ENCODE results near the gene PTPN5.
"Not testable (repeated sequence)": the region's sequence is repeated elsewhere in the genome, so short reads cannot be mapped to it uniquely, and the experiment has no call there.

PTPN5 gene

DNA sequence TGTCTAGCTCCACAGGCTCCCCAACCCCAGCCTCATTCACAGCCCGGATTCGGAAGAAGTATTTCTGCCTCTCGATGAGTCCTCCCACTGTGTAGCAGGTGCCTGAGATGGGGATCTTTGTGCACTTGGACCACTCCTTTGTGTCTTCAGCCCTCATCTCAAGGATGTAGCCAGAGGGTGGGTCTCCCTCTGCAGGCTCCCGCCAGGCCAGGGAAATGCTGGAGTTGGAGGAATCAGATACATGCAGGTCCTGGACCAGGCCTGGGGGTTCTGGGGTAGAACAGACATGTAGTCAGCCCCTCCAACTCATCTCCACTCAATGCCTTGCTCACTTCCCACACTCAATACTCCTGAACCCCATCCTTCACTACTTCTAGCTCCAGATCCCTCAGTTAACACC, 82.2 kb downstream of the PTPN5 start:
- no peak for DNase-seq (ENCODE audit: low read depth, low spot score)

DNA sequence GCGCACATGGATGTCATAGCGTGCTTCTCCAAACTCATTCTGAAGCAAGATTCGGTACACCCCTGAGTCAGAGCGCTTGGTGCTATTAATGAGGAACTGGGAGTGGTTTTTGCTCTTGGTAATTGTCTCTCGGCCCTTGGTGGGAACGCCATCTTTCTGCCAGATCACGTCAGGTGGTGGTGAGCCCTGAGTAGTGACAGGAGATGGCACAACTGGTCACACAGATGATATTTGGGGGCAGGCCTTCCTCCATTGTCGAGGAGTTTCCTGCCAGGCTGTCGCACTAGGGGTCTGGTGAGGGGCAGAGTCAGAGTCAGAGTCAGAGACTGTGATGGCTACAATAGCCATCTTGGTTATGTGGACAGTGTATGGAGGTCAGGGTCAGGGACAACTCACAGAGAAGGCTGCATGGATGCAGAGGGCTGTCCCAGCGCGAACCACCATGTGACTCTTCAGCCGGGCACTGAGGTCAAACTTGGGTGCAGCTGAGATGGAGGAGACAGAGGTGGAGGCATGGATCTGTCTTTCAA, 83.7 kb downstream of the PTPN5 start:
- DNase-seq (ENCODE audit: low read depth, low spot score), result no peak

DNA sequence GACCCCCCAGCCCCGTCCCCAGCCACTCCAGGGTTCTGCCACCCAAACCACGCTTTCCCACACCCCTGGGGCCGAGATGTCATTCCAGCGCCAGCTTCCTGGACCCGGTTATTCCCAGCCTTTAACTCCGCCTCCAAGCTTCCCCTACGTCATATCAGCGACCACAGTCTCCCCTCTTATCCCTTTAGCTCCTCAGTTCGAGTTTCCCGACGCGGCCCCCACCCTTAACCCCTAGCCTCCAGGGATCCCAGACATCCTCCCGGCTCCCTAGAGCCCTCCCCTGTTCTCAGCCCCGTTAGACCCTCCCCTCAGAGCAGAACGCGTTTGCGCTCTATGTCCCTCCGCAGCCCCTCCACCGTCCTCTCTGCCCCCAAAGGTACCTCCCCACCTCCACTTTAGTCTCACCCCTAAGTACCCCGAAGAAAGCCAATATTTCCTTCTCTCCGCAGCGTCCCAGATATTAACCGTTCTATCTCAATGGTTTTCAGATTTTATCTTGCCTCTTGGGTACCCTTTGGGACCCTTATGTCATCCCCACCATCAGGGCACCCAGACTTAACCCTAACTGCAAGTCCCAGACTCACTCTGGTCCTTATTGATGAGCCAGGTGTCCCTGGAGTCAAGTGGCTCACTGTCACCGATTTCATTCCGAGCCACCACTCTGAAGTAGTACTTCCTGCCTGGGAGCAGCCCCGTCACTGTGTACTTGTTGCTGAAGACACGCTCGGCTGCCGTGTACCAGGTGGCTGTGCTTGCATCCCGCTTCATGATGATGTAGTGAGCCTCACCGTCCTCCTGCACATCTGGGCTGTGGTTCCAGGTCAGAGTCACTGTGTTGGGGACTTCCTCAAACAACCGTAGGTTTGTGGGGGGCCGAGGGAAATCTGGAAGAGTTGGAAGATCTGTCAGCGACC, 85.0 kb downstream of the PTPN5 start:
- DNase-seq (ENCODE audit: low read depth, low spot score), result no peak

DNA sequence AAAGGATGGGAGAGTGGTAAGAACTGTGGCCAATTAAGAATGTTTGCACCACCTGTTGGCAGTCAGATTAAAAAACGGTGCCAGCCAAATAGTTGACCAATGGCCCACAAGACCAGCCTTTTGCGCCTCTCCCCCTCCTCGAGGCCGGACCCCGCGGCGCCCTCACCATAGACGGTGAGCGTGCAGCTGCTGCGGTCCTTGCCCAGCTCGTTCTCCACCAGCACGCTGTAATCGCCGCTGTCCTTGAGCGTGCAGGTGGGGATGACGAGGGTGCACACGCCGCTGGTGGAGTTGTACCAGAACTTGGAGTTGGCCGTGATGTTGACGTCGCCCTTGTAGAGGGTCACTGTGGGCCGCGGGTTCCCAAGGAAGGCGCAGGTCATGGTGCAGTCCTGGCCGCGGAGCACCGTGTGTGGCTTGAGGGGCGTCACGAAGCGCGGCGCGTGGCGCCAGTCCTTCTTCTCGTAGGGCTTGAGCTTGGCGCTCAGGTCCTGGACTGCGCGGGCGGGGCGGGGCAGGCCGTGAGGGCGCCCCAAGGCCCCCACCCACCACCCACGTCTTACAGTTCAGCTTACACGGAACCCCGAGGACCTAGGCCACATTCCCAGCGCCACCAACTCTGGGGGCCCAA, 85.8 kb downstream of the PTPN5 start:
- no peak for DNase-seq (ENCODE audit: low read depth, low spot score)

DNA sequence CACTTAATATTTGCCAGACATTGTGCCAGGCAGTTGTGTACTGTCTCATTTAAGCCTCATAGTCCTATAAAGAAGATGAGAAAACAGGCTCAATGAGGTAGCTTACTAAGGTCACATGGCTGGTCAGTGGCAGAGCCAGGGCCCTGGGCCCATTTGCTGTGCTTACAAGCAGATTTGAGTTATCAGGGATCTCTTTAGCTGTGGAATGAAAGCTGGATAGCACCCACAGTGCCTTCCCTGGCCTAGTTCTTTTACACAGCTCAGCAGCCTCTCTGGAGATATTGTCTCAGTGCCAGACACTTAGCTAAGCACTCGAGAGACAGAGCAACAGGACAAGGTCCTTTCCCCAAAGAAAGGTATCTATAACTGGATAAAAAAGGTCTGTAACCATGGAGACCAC, 86.9 kb downstream of the PTPN5 start:
- no peak for DNase-seq (ENCODE audit: low read depth, low spot score)

DNA sequence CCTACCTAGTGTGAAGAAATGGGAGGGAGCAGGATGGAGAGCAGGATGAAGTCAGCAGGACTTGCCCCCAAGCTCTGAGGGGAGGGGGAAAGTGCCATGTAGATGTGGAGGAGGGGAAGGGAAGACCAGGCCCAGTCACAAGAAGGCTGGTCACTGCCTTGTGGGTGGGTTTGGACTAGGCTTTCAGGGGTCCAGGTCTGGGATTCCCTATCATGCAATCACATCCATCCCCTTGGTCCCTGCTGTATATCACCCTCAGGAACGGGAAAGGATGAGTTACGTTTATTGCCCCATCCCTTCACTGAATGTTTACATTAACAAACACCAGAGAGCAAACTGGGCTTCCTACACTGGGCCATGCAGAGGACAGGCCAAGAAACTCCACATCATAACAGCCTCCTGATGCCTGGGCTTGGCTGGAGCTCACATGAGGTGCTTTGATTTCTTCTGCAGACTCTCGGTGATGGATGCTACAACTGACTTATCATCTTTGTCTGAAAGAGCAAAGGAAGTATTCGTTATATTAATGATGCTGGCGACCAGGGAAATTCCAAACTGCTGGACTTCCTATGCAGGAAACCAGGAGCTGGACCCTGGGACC, 87.5 kb downstream of the PTPN5 start:
- DNase-seq (ENCODE audit: low read depth, low spot score), result no peak

DNA sequence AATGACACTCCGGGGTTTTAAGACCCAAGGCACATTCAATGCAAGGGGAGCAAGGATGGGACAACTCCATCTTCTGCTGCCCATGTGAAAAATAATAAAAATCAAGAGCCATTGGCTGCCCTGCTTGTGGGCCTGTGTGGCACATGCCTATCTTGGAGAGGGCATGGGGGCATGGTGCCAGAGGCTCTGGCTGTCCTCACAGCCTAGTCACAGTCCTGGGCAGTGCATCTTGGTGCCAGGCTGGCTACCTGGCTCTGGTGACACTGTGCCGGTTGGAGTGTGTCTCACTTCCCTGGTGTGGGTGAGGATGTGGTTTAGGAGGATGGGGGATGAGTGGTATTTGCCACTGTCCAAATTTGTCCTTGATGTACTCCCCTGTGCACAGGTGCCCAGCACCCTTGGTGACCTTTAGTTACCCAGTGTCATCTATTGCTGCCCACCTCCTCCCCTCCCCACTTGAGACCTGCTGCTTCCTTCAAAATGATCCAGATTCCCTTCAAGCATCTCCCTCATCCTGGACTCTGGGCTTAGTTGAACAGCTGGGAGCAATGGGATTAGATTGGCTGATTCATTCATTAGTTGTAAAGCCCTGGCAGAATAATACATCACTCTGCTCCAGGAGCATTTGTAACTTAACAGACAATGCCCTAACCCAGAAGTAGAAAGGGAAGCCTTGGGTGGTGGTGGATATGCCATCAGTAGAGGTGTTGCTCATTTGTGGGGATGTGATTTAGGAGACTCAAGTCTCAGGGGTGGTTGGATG, 88.4 kb downstream of the PTPN5 start:
- no peak for DNase-seq (ENCODE audit: low read depth, low spot score)

DNA sequence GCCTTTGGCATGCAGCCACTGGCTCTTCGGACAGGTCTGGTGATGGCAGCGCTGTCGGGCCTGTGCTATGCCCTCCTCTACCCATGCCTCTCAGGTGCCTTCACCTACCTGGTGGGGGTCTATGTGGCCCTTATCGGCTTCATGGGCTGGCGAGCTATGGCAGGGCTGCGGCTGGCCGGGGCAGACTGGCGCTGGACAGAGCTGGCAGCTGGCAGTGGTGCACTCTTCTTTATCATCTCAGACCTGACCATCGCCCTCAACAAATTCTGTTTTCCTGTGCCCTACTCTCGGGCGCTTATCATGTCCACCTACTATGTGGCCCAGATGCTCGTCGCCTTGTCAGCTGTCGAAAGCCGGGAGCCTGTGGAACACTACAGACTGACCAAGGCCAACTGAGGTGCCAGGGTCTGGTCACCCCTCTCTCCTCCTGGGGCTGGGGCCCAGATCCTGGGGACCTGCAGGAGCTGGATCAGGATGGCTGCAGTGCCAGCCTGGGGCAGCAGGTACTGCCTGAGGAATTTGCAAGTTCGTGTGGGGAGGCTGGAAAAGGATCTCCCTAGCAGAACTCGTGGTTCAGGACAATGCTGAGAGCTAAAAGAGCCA, 89.9 kb downstream of the PTPN5 start:
- DNase-seq (ENCODE audit: low read depth, low spot score), result no peak

DNA sequence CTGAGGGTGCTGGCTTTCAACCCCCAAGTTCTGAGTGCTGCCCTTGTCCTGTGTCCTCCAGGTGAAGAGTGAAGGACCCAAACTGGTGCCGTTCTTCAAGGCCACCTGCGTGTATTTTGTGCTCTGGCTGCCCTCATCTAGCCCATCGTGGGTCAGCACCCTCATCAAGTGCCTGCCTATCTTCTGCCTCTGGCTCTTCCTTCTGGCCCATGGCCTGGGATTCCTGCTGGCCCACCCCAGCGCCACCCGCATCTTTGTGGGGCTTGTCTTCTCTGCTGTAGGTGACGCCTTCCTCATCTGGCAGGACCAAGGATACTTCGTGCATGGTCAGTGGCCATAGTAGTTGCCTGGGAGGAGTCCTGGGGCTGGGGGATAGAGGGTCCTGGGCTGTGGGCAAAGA, 90.7 kb downstream of the PTPN5 start:
- no peak for DNase-seq (ENCODE audit: low read depth, low spot score)

DNA sequence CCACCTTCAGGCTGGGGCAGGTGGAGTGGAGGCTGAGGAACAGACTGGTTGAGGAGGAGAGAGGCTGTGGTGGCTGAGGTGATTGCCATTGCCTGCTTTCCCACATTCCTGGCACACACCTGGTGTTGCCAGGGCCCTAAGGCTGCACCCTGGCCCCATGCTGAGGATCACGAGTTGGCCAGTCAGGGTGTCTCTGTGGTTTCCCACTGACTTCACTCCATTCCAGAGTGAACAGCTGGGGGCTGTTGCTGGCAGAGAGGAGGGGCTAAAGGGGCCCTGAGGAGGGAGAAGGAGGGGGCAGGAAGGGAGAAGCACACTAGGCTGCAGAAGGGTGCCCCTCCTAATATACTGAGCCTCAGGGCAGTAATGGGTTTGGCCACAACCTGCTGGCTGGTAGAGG, 91.2 kb downstream of the PTPN5 start:
- DNase-seq (ENCODE audit: low read depth, low spot score), result no peak

DNA sequence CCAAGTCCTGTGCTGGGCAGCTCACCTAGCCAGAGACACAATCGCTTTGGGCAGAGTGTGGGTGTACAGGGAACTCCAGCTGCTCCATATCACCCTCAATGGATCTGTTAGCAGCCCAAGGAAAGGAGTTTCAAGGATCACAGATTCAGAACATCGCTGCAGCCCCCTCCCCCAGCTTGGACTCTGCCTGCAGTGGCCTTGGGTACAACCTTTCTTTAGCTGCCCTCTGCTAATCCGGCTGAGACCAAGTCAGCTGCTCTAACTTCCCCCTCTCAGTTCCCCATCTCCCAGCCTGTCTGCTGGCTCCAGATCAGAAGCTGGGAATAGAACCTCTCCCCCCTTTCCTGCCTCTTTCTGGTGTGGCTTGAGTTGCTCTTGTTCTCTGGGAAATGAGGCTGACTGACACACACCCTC, 91.7 kb downstream of the PTPN5 start:
- DNase-seq (ENCODE audit: low read depth, low spot score), result no peak

DNA sequence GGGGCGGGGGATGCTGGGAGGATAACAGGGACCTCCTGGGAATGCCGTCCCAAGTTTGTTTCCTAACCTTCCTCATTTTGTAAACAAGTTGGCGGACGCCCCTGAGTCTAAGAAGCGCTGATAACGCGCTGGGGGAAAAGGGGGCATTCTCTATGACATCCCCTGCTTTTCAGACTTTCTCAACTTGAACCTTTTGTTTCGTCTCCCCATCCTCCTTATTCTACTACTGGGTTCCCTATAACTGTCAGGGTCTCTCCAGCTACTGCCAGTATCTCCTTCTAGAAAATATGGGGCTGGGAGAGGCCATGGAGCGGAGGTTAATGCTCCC, 92.4 kb downstream of the PTPN5 start:
- DNase-seq (ENCODE audit: low read depth, low spot score), result no peak

DNA sequence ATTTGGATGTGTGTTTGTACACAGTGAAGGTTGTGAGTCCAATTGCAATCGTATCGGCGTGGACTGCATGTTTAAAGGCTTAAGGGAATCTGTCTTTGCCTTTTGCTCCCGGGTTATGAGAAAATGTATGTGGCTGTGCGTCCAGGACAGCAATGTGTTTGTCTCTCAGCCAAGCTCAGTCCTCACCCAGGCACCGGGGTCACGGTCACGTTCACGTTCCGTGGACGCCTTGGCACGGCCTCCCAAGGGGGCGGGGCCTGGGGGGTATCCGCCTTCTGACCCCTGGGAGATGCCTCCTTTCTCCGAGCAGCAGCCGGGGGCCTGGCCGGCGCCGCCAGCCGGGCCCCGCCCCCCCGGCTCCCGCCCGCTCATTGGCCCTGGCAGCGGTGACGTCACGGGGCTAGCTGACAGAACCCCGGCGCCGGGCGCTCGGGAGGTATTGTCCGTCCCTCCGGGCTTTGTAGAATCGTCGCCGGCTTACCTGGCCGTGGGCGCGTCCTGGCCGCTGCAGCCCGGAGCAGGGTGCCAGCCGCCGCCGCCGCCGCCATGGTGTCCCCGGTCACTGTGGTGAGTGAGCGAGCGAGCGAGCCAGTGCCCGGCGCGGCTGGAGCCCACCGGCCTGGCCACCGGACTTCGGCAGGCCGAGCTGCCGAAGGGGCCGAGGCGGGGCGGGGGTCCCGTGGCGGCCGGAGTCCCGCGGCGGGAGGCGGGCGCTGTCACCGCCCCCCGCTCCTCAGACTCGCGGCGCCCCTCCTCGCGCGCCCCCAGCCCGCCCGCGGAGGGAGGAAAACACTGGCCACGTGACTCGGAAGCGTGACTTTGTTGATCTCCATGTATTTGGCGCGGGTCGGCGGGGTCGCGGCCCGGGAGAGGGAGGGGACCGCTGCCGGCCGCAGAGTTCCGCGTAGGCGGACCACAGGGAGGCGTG, 93.0 kb downstream of the PTPN5 start, which contains the start of gene TMEM86A:
Gene TMEM86A (plus strand): TSS at position 439 of the 928 bp plus-strand sequence. CDS start 108 bp downstream, at position 547.
- DNase-seq (ENCODE audit: low read depth, low spot score), result no peak

DNA sequence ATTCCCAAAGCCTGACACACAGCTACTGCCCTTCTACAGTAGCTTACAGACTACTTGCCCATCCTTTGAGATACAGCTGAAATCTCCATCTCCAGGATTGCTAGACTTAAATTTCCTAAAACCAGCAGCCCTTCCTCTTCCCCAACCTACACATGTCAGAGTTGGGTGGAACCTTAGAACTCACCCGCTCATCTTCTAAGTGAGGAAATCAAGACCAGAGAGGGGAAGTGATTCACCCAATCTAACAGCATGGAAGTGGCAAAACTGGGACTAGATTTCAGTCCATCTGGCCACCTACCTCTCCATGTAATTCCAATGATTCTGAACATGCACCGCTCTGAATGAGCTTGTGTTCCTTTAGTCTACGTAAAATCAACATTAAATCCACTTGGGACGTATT, 94.0 kb downstream of the PTPN5 start:
- DNase-seq (ENCODE audit: low read depth, low spot score), result no peak

DNA sequence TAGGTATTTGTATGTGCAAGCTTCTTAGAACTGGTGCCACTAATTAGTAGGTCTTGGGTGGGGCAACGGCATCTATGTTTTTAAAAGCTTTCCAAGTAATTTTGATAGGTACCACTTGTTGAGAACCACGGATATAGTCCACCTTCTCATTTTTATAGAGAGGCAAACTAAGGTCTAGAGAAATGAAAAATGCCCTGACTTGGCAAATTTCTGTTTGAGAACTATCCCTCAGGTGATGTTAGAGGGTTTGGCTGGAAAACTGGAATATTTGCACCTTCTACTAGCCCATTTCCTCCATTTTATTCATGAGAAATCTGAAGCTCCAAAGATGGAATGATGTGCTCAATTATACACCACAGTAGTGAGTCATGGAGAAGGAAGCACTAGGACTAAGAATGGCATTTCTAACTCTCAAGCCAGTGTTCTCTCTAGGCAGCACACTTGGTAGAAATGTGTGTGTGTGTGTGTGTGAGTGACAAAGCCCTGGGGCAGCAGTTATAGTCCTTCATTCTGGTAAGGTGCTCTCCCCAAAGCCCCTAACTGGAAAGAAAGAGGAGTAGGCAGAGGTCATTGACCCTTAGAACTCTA, 94.9 kb downstream of the PTPN5 start:
- DNase-seq (ENCODE audit: low read depth, low spot score), result no peak

DNA sequence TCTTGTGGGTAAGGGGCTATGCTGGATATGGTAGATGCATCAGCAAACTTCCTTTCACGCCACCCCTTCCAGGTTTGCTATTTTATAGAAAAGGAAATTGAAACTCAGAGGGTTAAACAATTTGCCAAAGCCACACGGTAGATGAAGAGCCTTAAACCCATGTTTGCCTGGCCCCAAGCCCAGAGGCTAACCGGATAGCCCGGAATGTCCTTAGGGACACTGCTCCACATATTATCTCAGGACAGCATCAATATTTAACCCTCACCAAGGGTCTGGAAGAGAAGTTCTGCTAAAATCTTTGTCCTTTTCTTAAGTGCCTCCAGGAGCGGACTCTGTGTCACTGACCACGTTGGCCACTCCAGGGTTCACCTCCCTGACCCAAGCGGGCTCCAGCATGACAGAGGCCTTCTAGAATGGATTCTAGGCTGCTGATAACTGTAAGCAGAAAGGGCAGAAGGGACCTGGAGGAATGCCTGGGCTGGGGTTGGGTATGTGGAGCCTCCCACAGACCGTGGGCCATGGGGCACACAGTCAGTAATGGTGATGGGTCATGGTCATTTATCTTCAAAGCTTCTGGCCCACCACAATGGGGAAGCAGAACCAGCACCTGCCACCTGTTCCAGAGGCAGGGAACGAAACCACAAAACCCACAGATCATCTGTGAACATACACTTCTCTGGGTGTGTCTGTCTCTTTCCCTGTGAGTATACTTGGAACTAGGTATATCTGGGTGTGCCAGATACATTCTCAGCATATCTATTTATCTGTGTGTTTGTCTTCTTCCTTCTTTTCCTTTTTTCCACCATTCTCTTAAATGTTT, 98.4 kb downstream of the PTPN5 start:
- no peak for DNase-seq (ENCODE audit: low read depth, low spot score)

DNA sequence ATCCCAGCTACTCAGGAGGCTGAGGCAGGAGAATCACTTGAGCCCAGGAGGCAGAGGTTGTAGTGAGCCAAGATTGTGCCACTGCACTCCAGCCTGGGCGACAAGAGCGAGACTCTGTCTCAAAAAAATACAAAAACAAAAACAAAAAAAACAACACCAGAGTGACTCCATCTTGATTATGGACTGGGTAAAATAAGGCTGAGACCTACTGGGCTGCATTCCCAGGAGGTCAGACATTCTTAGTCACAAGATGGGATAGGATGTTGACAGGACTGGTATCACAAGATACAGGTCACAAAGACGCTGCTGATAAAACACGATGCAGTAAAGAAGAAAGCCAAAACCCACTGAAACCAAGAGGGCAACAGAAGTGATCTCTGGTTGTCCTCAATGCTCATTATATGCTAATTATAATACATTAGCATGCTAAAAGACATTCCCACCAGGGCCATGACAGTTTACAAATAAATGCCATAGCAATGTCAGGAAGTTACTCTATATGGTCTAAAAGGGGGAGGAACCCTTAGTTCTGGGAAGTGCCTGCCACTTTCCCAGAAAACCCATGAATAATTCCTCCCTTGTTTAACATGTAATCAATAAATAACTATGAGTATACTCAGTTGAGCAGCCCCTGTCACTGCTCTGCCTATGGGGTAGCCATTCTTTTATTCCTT, 100.0 kb downstream of the PTPN5 start:
- DNase-seq (ENCODE audit: low read depth, low spot score), result not testable (repeated sequence)

DNA sequence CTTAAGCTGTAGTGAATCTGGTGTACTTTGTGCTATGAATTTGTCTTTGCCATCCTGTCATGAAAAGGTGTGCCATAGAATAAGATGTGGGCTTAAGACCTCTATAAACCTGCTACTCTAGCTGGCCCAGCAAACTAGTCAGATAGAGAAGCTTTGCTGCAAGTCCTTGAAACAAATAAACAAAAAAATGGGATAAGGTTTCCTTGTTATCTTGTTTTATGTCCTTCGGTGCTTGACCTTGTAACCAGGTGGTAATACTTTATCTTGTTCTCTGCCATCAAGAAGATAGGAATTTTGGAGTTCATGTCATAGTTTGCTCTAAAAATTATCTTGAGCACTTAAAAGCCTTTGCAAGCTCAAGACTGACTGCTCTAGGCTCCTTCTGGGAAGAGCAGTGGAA, 107.3 kb downstream of the PTPN5 start:
- no peak for DNase-seq (ENCODE audit: low read depth, low spot score)

Measured in brain pericyte (primary cell).